Mammary epithelial cell (primary cell): ENCODE data around the gene MZT2B.
"Not testable (repeated sequence)": the region's sequence is repeated elsewhere in the genome, so short reads cannot be mapped to it uniquely, and the experiment has no call there.

Experiments
- EZH2 ChIP-seq: IDR thresholded peaks from 2 replicates; pipeline ENCODE4 v1.6.1; 2012; ENCODE audit warnings: low read length, inconsistent platforms, borderline replicate concordance
- TF ChIP-seq, protein P1 (sequence below), 2 donors: IDR thresholded peaks in 1 of 2; conservative IDR thresholded peaks in 1 of 2; 2 replicates each; pipeline ENCODE4 v1.5.1; 2011 to 2012; ENCODE audit warnings: inconsistent platforms in 2 of 2, low read length in 2 of 2, mild to moderate bottlenecking in 2 of 2, control low read depth in 1 of 2, low read depth in 1 of 2; ENCODE audit not compliant: insufficient read depth in 1 of 2; ENCODE audit errors: extremely low read depth in 1 of 2

GRCh38 chr2:130228005-130228404, 45.9 kb downstream of the MZT2B start:
- TF ChIP-seq, protein P1, sequence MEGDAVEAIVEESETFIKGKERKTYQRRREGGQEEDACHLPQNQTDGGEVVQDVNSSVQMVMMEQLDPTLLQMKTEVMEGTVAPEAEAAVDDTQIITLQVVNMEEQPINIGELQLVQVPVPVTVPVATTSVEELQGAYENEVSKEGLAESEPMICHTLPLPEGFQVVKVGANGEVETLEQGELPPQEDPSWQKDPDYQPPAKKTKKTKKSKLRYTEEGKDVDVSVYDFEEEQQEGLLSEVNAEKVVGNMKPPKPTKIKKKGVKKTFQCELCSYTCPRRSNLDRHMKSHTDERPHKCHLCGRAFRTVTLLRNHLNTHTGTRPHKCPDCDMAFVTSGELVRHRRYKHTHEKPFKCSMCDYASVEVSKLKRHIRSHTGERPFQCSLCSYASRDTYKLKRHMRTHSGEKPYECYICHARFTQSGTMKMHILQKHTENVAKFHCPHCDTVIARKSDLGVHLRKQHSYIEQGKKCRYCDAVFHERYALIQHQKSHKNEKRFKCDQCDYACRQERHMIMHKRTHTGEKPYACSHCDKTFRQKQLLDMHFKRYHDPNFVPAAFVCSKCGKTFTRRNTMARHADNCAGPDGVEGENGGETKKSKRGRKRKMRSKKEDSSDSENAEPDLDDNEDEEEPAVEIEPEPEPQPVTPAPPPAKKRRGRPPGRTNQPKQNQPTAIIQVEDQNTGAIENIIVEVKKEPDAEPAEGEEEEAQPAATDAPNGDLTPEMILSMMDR (conservative IDR thresholded peaks at IDR 0.05 in 1 of 2, IDR thresholded peaks at IDR 0.05 in 1 of 2; ENCODE audit: extremely low read depth in 1 of 2, insufficient read depth in 1 of 2, low read depth in 1 of 2, low read length in 2 of 2) = not testable (repeated sequence)
- TF ChIP-seq EZH2 = not testable (repeated sequence)
